H1 (cell line): Measurements from ENCODE around the gene ZNF521. TPM values are rescaled to one million over a fixed set of nuclear protein-coding genes. Genes with fewer than 3 reads are reported as not detected.
A peak's percentile ranks its signal among the peaks of the same experiment; 100 is the strongest.

Source experiments
- CTCF ChIA-PET: fragments of 300-600 bp; sonication (Branson Sonifier 250); formaldehyde crosslinking; loops from one replicate; lab custom pipeline; 2021; ENCODE audit not compliant: partially characterized antibody; lab: Charles Lee
- POLR2A ChIA-PET: fragments of 300-600 bp; sonication (Branson Sonifier 250); formaldehyde crosslinking; loops from one replicate; lab custom pipeline; 2021; ENCODE audit warnings: inconsistent platforms; ENCODE audit not compliant: partially characterized antibody; lab: Charles Lee
- DNase-seq, 2 experiments: peaks; one replicate each; pipeline versions ENCODE4 v3.0.0 to v3.0.0-alpha.2; 2010 to 2022; ENCODE audit warnings: low spot score in 2 of 2, low read depth in 1 of 2, mixed read lengths in 1 of 2
- FAIRE-seq: peaks from 2 replicates; lab custom pipeline; 2011; peaks lifted over from hg19 to GRCh38; lab: Jason Lieb, UNC
- H2AFZ ChIP-seq: 2 replicates; pipeline ENCODE4 v1.8.1; 2012; ENCODE audit warnings: low read length, inconsistent platforms
- H2AK5ac ChIP-seq: 2 replicates; pipeline ENCODE4 v1.6.1; 2013; ENCODE audit warnings: low read depth, low read length
- H2BK120ac ChIP-seq: replicated peaks from 2 replicates; pipeline ENCODE3; 2013; ENCODE audit warnings: low read depth, low read length, inconsistent platforms
- H2BK12ac ChIP-seq: 2 replicates; pipeline ENCODE4 v1.6.1; 2013; ENCODE audit warnings: low read depth, low read length
- H2BK15ac ChIP-seq: 2 replicates; pipeline ENCODE4 v1.6.1; 2013; ENCODE audit warnings: low read length
- H2BK20ac ChIP-seq: 2 replicates; pipeline ENCODE4 v1.6.1; 2013; ENCODE audit warnings: low read length
- H2BK5ac ChIP-seq: 2 replicates; pipeline ENCODE4 v1.6.1; 2013; ENCODE audit warnings: low read depth, low read length
- H3K14ac ChIP-seq: 2 replicates; pipeline ENCODE4 v1.6.1; 2013; ENCODE audit warnings: inconsistent platforms; ENCODE audit not compliant: insufficient read length
- H3K18ac ChIP-seq: 2 replicates; pipeline ENCODE4 v1.6.1; 2013; ENCODE audit warnings: low read length; ENCODE audit errors: extremely low read depth
- H3K23ac ChIP-seq: 2 replicates; pipeline ENCODE4 v1.6.1; 2013; ENCODE audit warnings: inconsistent platforms; ENCODE audit not compliant: insufficient read length
- H3K23me2 ChIP-seq: 2 replicates; pipeline ENCODE4 v1.6.1; 2013; ENCODE audit warnings: low read depth, low read length
- H3K27ac ChIP-seq: 2 replicates; pipeline ENCODE4 v1.6.1; 2011; ENCODE audit warnings: low read depth, low read length, inconsistent platforms
- H3K27me3 ChIP-seq, 4 experiments: replicated peaks in 1 of 4; 1 replicate in 1 of 4; 2 replicates in 3 of 4; pipeline versions ENCODE4 v1.6.1 to v1.8.1; 2011 to 2013; ENCODE audit warnings: low read length in 3 of 4, mild to moderate bottlenecking in 3 of 4, inconsistent platforms in 2 of 4, mixed read lengths in 2 of 4, moderate library complexity in 1 of 4; ENCODE audit not compliant: control insufficient read depth in 3 of 4, insufficient read depth in 3 of 4; ENCODE audit errors: extremely low read depth in 1 of 4
- H3K36me3 ChIP-seq, 4 experiments: 2 replicates each; pipeline versions ENCODE4 v1.6.1 to v1.8.1; 2011 to 2013; ENCODE audit warnings: mild to moderate bottlenecking in 4 of 4, low read length in 3 of 4, moderate library complexity in 2 of 4, control low read depth in 1 of 4, inconsistent platforms in 1 of 4; ENCODE audit not compliant: insufficient read depth in 4 of 4, control insufficient read depth in 2 of 4
- H3K4ac ChIP-seq: replicated peaks from 2 replicates; pipeline ENCODE3; 2013; ENCODE audit warnings: low read length, low read depth, mixed read lengths, inconsistent platforms; ENCODE audit not compliant: insufficient read length
- H3K4me1 ChIP-seq, 4 experiments: replicated peaks in 1 of 4; 1 replicate in 1 of 4; 2 replicates in 3 of 4; pipeline versions ENCODE4 v1.6.1 to v1.8.1; 2011 to 2013; ENCODE audit warnings: low read length in 3 of 4, inconsistent platforms in 2 of 4, mixed read lengths in 1 of 4; ENCODE audit not compliant: insufficient read depth in 4 of 4, control insufficient read depth in 3 of 4
- H3K4me2 ChIP-seq, 2 experiments: 2 replicates each; pipeline versions ENCODE4 v1.6.1 to v1.8.1; 2011 to 2013; ENCODE audit warnings: low read depth in 2 of 2, low read length in 2 of 2, control low read depth in 1 of 2, inconsistent platforms in 1 of 2, mild to moderate bottlenecking in 1 of 2; ENCODE audit not compliant: insufficient read depth in 1 of 2
- H3K4me3 ChIP-seq, 4 experiments: fragments of 200-600, 300-600 bp in 1 of 4; sonication (generic), shearing (Covaris generic), sonication (Bioruptor Twin) in 1 of 4; 2 replicates each; pipeline versions ENCODE4 v1.5.1 to v1.8.1; 2011 to 2016; ENCODE audit warnings: low read length in 4 of 4, low read depth in 3 of 4, control low read depth in 2 of 4, inconsistent platforms in 2 of 4, mild to moderate bottlenecking in 2 of 4, mixed read lengths in 1 of 4, moderate library complexity in 1 of 4; ENCODE audit not compliant: insufficient read depth in 2 of 4; ENCODE audit errors: extremely low read depth in 1 of 4
- H3K56ac ChIP-seq: replicated peaks from 2 replicates; pipeline ENCODE3; 2013; ENCODE audit warnings: low read depth, mild to moderate bottlenecking, mixed read lengths, low read length, inconsistent platforms; ENCODE audit not compliant: insufficient read length
- H3K79me1 ChIP-seq: 2 replicates; pipeline ENCODE4 v1.6.1; 2013; ENCODE audit warnings: low read depth, low read length, control low read depth
- H3K79me2 ChIP-seq, 2 experiments: 2 replicates each; pipeline versions ENCODE4 v1.6.1 to v1.8.1; 2012 to 2013; ENCODE audit warnings: low read length in 2 of 2, mild to moderate bottlenecking in 2 of 2, inconsistent platforms in 1 of 2; ENCODE audit not compliant: insufficient read depth in 2 of 2, control insufficient read depth in 1 of 2
- H3K9ac ChIP-seq, 4 experiments: replicated peaks in 1 of 4; 1 replicate in 1 of 4; 2 replicates in 3 of 4; pipeline versions ENCODE4 v1.6.1 to v1.8.1; 2011 to 2013; ENCODE audit warnings: low read depth in 3 of 4, low read length in 3 of 4, control low read depth in 2 of 4, mild to moderate bottlenecking in 2 of 4, moderate library complexity in 2 of 4, inconsistent platforms in 1 of 4; ENCODE audit errors: extremely low read depth in 1 of 4
- H3K9me3 ChIP-seq, 2 experiments: 2 replicates each; pipeline versions ENCODE4 v1.6.1 to v1.8.1; 2012 to 2013; ENCODE audit warnings: mild to moderate bottlenecking in 2 of 2, moderate library complexity in 2 of 2, control low read depth in 1 of 2, inconsistent platforms in 1 of 2, low read depth in 1 of 2, low read length in 1 of 2, mixed read lengths in 1 of 2; ENCODE audit not compliant: insufficient read depth in 2 of 2
- H4K20me1 ChIP-seq, 2 experiments: replicated peaks in 1 of 2; 2 replicates each; pipeline versions ENCODE3 to v1.8.1; 2011 to 2013; ENCODE audit warnings: inconsistent platforms in 2 of 2, low read length in 2 of 2, mild to moderate bottlenecking in 1 of 2; ENCODE audit not compliant: insufficient read depth in 2 of 2, control insufficient read depth in 1 of 2
- H4K5ac ChIP-seq: 2 replicates; pipeline ENCODE4 v1.6.1; 2013; ENCODE audit warnings: low read length, low read depth, mixed read lengths, inconsistent platforms; ENCODE audit not compliant: insufficient read length
- H4K8ac ChIP-seq: 2 replicates; pipeline ENCODE4 v1.8.0; 2013; ENCODE audit warnings: mild to moderate bottlenecking, moderate library complexity, low read length, inconsistent platforms; ENCODE audit not compliant: insufficient read depth; ENCODE audit errors: extremely low read depth
- H4K91ac ChIP-seq: replicated peaks from 2 replicates; pipeline ENCODE3; 2013; ENCODE audit warnings: low read length, mixed read lengths, inconsistent platforms; ENCODE audit not compliant: insufficient read length
- JUND ChIP-seq: IDR thresholded peaks from 2 replicates; pipeline ENCODE4 v1.6.1; 2011; ENCODE audit warnings: mild to moderate bottlenecking, improper control_type of control experiment, low read length
- KDM1A ChIP-seq: fragments of 200-600, 300-600 bp; sonication (generic); IDR thresholded peaks from 2 replicates; pipeline ENCODE4 v1.7.1; 2016; ENCODE audit warnings: mild to moderate bottlenecking, low read length, borderline replicate concordance
- POLR2A ChIP-seq, 2 experiments: IDR thresholded peaks; 1 replicate in 1 of 2; 2 replicates in 1 of 2; pipeline ENCODE4 v1.6.1; 2011; ENCODE audit warnings: low read depth in 2 of 2, low read length in 2 of 2, mild to moderate bottlenecking in 2 of 2; ENCODE audit errors: control extremely low read depth in 1 of 2
- TAF7 ChIP-seq: optimal IDR thresholded peaks from 2 replicates; pipeline ENCODE3; 2011; ENCODE audit warnings: low read depth, mild to moderate bottlenecking, inconsistent platforms, low read length, moderate library complexity, borderline replicate concordance
- TCF12 ChIP-seq: IDR thresholded peaks from 2 replicates; pipeline ENCODE4 v1.6.1; 2011; ENCODE audit warnings: low read depth, mild to moderate bottlenecking, low read length
- ZNF274 ChIP-seq: IDR thresholded peaks from 2 replicates; pipeline ENCODE4 v1.7.0; 2012; ENCODE audit warnings: low read length, borderline replicate concordance; ENCODE audit errors: extremely low read depth
- WGBS, 2 experiments: shearing (Covaris generic) in 1 of 2; methylation state at CpG; one replicate each; pipeline versions ENCODE4 v1.1.6 to v1.1.7; 2013 to 2015; ENCODE audit warnings: low lambda C conversion rate in 2 of 2, mixed read lengths in 2 of 2, inconsistent platforms in 1 of 2, low coverage in 1 of 2, missing lambda C conversion rate in 1 of 2; ENCODE audit not compliant: insufficient replicate concordance in 2 of 2, insufficient coverage in 1 of 2, insufficient read length in 1 of 2; ENCODE audit errors: extremely low coverage in 1 of 2, missing lambda C conversion rate in 1 of 2; 5-methylcytosine and 5-hydroxymethylcytosine counted together
- polyA plus RNA-seq, 7 experiments: library from polyadenylated mRNA; depleted of rRNA in 3 of 7; stranded (reverse) in 5 of 7; unstranded in 2 of 7; fragments of >200 nt in 5 of 7; fragments of 200-250 nt in 2 of 7; gene quantifications; 1 replicate in 5 of 7; 2 replicates in 1 of 7; 4 replicates in 1 of 7; pipeline versions ENCODE4 v1.2.1 to v1.2.3, GENCODE V29; 2011 to 2013; ENCODE audit warnings: missing spikeins in 2 of 7, mixed read lengths in 2 of 7
- total RNA-seq: library from RNA; stranded (reverse); fragmentation: NEBNext Ultra II Directional; extraction: Animal tissue kit (Norgen Biotek cat#: 25700); gene quantifications from 2 replicates; pipeline ENCODE4 v1.2.1, GENCODE V29; 2021

The ZNF521 gene
- total and polyA plus RNA-seq, 2 of the 8 experiments (the other 6 are each of a cell fraction or from before 2014, with no cell fraction given): 9.5 to 15.8 TPM

DNA sequence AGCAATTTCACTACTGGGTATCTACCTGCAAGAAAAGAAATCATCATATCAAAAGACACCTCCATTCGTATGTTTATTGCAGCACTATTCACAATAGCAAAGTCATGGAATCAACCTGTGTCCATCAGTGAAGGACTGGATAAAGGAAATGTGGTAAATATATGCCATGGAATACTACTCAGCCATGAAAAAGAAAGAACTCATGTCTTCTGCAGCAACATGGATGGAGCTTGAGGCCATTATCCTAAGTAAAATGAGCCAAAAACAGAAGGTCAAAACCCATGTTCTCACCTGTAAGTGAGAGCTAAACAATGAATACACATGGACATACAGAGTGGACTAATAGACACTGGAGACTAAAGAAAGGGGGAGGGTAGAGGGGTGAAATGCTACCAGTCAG is 322.2 kb downstream of the ZNF521 start:
- Histone ChIP-seq H3K4ac (no peak overlapping the region), H3K23me2 (no peaks in the 10 kb centered on the region), H2BK12ac (no peak overlapping the region), H3K9ac (no peak overlapping the region), H3K23ac (no peak overlapping the region), H3K4me2 (no peak overlapping the region), H3K27me3 (no peaks in the 10 kb centered on the region), H4K8ac (no peak overlapping the region), H3K14ac (no peak overlapping the region), H3K56ac (no peak overlapping the region), H2AK5ac (no peak overlapping the region), H2BK20ac (no peak overlapping the region), H2BK120ac (no peak overlapping the region), H2BK15ac (no peak overlapping the region), H3K18ac (no peak overlapping the region), H3K79me1 (no peaks in the 10 kb centered on the region), H3K79me2 (no peaks in the 10 kb centered on the region), H3K27ac (no peak overlapping the region), H2AFZ (no peak overlapping the region), H3K4me3 (no peak overlapping the region), H4K20me1 (no peaks in the 10 kb centered on the region), H3K36me3 (no peaks in the 10 kb centered on the region), H3K4me1 (no peaks in the 10 kb centered on the region), H4K91ac (no peak overlapping the region), H3K9me3 (peaks cover 0 to 4% of the 10 kb centered on the region in 2 experiments; a peak in 2 of 4 replicates), H4K5ac (no peak overlapping the region), H2BK5ac (no peak overlapping the region)
- 74% methylated on average over 1 of the region's 1 CpG; no CpG with 5 or more reads in 1 of the 2 experiments for WGBS, 2 experiments
- no peak for FAIRE-seq
- no peak for DNase-seq
- CTCF ChIA-PET: interaction anchor here (1.5 kb wide), 1 partner anchor 85 kb away, joined by 3 read pairs; no protein-coding TSS in a partner anchor
- POLR2A ChIA-PET: no interaction called here
- TF ChIP-seq TCF12 (no peak), JUND (no peak), TAF7 (no peak), ZNF274 (no peak), KDM1A (0 out of 2 replicates have a peak, but pooled peaks have one; percentile 52), POLR2A (IDR thresholded peaks at IDR 0.05; ENCODE audit: control extremely low read depth in 1 of 2, low read depth in 2 of 2, low read length in 2 of 2) (no peak)
